GM21515 (cell line): Measurements from ENCODE around the gene CNNM4.

Source experiments
- ATAC-seq: cut with Tn5 transposase; IDR thresholded peaks from one replicate; pipeline ENCODE4 v1.9.1; 2021; ENCODE audit not compliant: unreplicated experiment

Gene CNNM4

GRCh38 chr2:96809951-96810782 is 49.5 kb downstream of the CNNM4 start:
- ATAC-seq = no peak

GRCh38 chr2:96810783-96811192 is 50.1 kb downstream of the CNNM4 start:
- no peak for ATAC-seq

- ATAC-seq = no peak
Measured at GRCh38 chr2:96811917-96812316, 51.2 kb downstream of the CNNM4 start.

GRCh38 chr2:96813656-96814055 is 53.0 kb downstream of the CNNM4 start:
- no peak for ATAC-seq

- ATAC-seq = peak; percentile 14
Measured at GRCh38 chr2:96815326-96816126, 54.8 kb downstream of the CNNM4 start.

- peak; percentile 80 for ATAC-seq
Measured at GRCh38 chr2:96816127-96816835, 55.6 kb downstream of the CNNM4 start, which contains the start of gene CNNM3. CNNM3 (plus strand) TSS chr2:96816268; CDS start chr2:96816278, 10 bp downstream.

GRCh38 chr2:96816836-96817702 is 56.4 kb downstream of the CNNM4 start:
- no peak for ATAC-seq

GRCh38 chr2:96817882-96818281 is 57.2 kb downstream of the CNNM4 start:
- ATAC-seq = no peak

GRCh38 chr2:96819128-96819875 is 58.6 kb downstream of the CNNM4 start:
- no peak for ATAC-seq

GRCh38 chr2:96819876-96820511 is 59.3 kb downstream of the CNNM4 start:
- ATAC-seq = no peak

GRCh38 chr2:96821113-96821675 is 60.5 kb downstream of the CNNM4 start:
- ATAC-seq = no peak

- ATAC-seq = no peak
Measured at GRCh38 chr2:96822786-96823185, 62.1 kb downstream of the CNNM4 start.

GRCh38 chr2:96823198-96823597 is 62.5 kb downstream of the CNNM4 start:
- ATAC-seq = no peak

- ATAC-seq = no peak
Measured at GRCh38 chr2:96824079-96824870, 63.6 kb downstream of the CNNM4 start.

- ATAC-seq = no peak
Measured at GRCh38 chr2:96825057-96825456, 64.4 kb downstream of the CNNM4 start.

GRCh38 chr2:96826546-96827278 is 66.0 kb downstream of the CNNM4 start:
- ATAC-seq = no peak

- no peak for ATAC-seq
Measured at GRCh38 chr2:96828436-96828835, 67.7 kb downstream of the CNNM4 start.
